Sigmoid colon (tissue), 7 donors: ENCODE data around the gene ATP6V1F. TPM values are rescaled to one million over a fixed set of nuclear protein-coding genes. Genes with fewer than 3 reads are reported as not detected.

ENCODE experiments used
- DNase-seq: peaks from one replicate; pipeline ENCODE4 v3.0.0-alpha.2; 2019
- H3K27ac ChIP-seq, 4 donors: fragments of 200-600 bp; sonication (generic); one replicate each; pipeline ENCODE4 v1.5.1; 2016 to 2019; ENCODE audit warnings: mild to moderate bottlenecking in 1 of 4
- H3K27me3 ChIP-seq, 3 donors: fragments of 200-600 bp; sonication (generic); one replicate each; pipeline ENCODE4 v1.5.1; 2019; ENCODE audit warnings: mild to moderate bottlenecking in 1 of 3
- H3K36me3 ChIP-seq, 4 donors: fragments of 200-600 bp; sonication (generic); one replicate each; pipeline ENCODE4 v1.5.1; 2016 to 2019
- H3K4me1 ChIP-seq, 4 donors: fragments of 200-600 bp; sonication (generic); one replicate each; pipeline ENCODE4 v1.5.1; 2017 to 2019
- H3K4me3 ChIP-seq, 4 donors: fragments of 200-600 bp; sonication (generic); one replicate each; pipeline ENCODE4 v1.5.1; 2017 to 2019; ENCODE audit warnings: mild to moderate bottlenecking in 2 of 4, moderate library complexity in 1 of 4
- H3K9me3 ChIP-seq, 4 donors: fragments of 200-600 bp in 3 of 4; sonication (generic) in 3 of 4; one replicate each; pipeline versions ENCODE4 v1.5.1 to v1.6.1; 2013 to 2019
- EP300 ChIP-seq, 4 donors: sonication (generic); formaldehyde crosslinking; IDR thresholded peaks; one replicate each; pipeline ENCODE4 v1.6.1; 2017; ENCODE audit warnings: antibody characterized with exemption in 4 of 4
- POLR2A ChIP-seq, 2 donors: fragments of 450-650 bp; IDR thresholded peaks; one replicate each; pipeline ENCODE4 v1.6.1; 2016; ENCODE audit warnings: antibody characterized with exemption in 2 of 2, mild to moderate bottlenecking in 2 of 2, moderate library complexity in 2 of 2
- POLR2AphosphoS5 ChIP-seq, 4 donors: sonication (generic); formaldehyde crosslinking; IDR thresholded peaks; one replicate each; pipeline ENCODE4 v1.6.1; 2017; ENCODE audit warnings: antibody characterized with exemption in 4 of 4
- WGBS, 2 donors: extraction: QIAGEN DNeasy Blood & Tissue Kit; methylation state at CpG; one replicate each; pipeline ENCODE4 v1.1.7; 2013; 5-methylcytosine and 5-hydroxymethylcytosine counted together
- intact Hi-C: fragments of 100-400 bp; cut with DNase I; formaldehyde crosslinking; loops from one replicate; pipeline ENCODE4 v1.15.1; 2023
- polyA plus RNA-seq, 3 donors: library from polyadenylated mRNA; stranded (reverse); fragments of 200-250 nt; gene quantifications; one replicate each; pipeline ENCODE4 v1.2.3, GENCODE V29; 2013
- total RNA-seq, 4 donors: library from RNA; depleted of rRNA; stranded (reverse); fragments of >200 nt; gene quantifications; one replicate each; pipeline ENCODE4 v1.1.0, GENCODE V29; 2016
- TF ChIP-seq, protein P1 (sequence below), 4 experiments: fragments of 450-650 bp in 3 of 4; fragments of 200-600 bp in 1 of 4; IDR thresholded peaks; one replicate each; pipeline ENCODE4 v1.5.1; 2016 to 2019; ENCODE audit warnings: antibody characterized with exemption in 4 of 4, mild to moderate bottlenecking in 3 of 4, moderate library complexity in 2 of 4
- donor health status: healthy with polysubstance abuse.
- donor health status: Bipolar disorder and iron deficiency.
- donor health status: healthy.

The ATP6V1F gene
- total and polyA plus RNA-seq, 7 donors, result 96.7 to 214 (median 138) TPM

DNA sequence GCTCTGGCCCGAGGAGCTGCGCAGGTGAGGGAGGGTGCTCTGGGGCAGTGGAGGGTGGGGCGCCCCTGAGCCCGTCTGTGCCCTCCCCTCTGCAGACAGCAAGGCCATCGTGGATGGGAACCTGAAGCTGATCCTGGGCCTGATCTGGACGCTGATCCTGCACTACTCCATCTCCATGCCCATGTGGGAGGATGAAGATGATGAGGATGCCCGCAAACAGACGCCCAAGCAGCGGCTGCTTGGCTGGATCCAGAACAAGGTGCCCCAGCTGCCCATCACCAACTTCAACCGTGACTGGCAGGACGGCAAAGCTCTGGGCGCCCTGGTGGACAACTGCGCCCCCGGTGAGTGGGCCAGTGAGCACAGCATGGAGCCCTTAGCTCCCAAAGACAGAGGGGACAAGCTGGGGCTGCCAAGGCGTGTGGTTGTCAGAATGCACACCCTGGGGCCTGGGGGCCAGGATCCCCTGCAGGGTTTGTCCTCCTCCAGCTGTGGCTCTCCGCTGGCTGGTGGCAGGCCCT lies 27.4 kb upstream of the ATP6V1F start:
- peaks cover 24 to 54% (median 44%) of the 10 kb centered on the region in 4 donors for H3K36me3 ChIP-seq
- TF ChIP-seq, protein P1, sequence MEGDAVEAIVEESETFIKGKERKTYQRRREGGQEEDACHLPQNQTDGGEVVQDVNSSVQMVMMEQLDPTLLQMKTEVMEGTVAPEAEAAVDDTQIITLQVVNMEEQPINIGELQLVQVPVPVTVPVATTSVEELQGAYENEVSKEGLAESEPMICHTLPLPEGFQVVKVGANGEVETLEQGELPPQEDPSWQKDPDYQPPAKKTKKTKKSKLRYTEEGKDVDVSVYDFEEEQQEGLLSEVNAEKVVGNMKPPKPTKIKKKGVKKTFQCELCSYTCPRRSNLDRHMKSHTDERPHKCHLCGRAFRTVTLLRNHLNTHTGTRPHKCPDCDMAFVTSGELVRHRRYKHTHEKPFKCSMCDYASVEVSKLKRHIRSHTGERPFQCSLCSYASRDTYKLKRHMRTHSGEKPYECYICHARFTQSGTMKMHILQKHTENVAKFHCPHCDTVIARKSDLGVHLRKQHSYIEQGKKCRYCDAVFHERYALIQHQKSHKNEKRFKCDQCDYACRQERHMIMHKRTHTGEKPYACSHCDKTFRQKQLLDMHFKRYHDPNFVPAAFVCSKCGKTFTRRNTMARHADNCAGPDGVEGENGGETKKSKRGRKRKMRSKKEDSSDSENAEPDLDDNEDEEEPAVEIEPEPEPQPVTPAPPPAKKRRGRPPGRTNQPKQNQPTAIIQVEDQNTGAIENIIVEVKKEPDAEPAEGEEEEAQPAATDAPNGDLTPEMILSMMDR (IDR thresholded peaks at IDR 0.05), result no peak
- TF ChIP-seq EP300 (IDR thresholded peaks at IDR 0.05) (no peak), POLR2A (IDR thresholded peaks at IDR 0.05) (no peak), POLR2AphosphoS5 (IDR thresholded peaks at IDR 0.05) (no peak)
- WGBS, 2 donors, result 85 to 86% methylated on average over 16 of the region's 16 CpGs
- DNase-seq, result peak; percentile 64
- peaks cover under 1 to 81% (median 69%) of the 10 kb centered on the region in 4 donors for H3K4me1 ChIP-seq
- H3K27me3 ChIP-seq, result no peaks in the 10 kb centered on the region
- H3K27ac ChIP-seq, result peak overlapping the region; percentile 95 to 99 (median 98)
- H3K9me3 ChIP-seq, result no peaks in the 10 kb centered on the region
- H3K4me3 ChIP-seq, result no peak overlapping the region
- intact Hi-C loops, result no loop called here

- no peaks in the 10 kb centered on the region for H3K9me3 ChIP-seq
- H3K27me3 ChIP-seq, result no peaks in the 10 kb centered on the region
- H3K4me3 ChIP-seq, result no peak overlapping the region
- TF ChIP-seq POLR2A (IDR thresholded peaks at IDR 0.05), result no peak
- peak in 3 of 4 donors; percentile 32 to 59 (median 43) for TF ChIP-seq POLR2AphosphoS5 (IDR thresholded peaks at IDR 0.05)
- peak in 1 of 4 donors; percentile 58 for TF ChIP-seq EP300 (IDR thresholded peaks at IDR 0.05)
- peak; percentile 87 for DNase-seq
- H3K27ac ChIP-seq, result peak overlapping the region; percentile 95 to 99 (median 98)
- WGBS, 2 donors, result 80 to 81% methylated on average over 14 of the region's 14 CpGs
- intact Hi-C loops, result no loop called here
- H3K4me1 ChIP-seq, result peaks cover 0 to 85% (median 68%) of the 10 kb centered on the region in 4 donors
- H3K36me3 ChIP-seq, result peaks cover 28 to 61% (median 52%) of the 10 kb centered on the region in 4 donors
These were observed 26.6 kb upstream of the ATP6V1F start for GRCh38 chr7:128835790-128836641.

DNA sequence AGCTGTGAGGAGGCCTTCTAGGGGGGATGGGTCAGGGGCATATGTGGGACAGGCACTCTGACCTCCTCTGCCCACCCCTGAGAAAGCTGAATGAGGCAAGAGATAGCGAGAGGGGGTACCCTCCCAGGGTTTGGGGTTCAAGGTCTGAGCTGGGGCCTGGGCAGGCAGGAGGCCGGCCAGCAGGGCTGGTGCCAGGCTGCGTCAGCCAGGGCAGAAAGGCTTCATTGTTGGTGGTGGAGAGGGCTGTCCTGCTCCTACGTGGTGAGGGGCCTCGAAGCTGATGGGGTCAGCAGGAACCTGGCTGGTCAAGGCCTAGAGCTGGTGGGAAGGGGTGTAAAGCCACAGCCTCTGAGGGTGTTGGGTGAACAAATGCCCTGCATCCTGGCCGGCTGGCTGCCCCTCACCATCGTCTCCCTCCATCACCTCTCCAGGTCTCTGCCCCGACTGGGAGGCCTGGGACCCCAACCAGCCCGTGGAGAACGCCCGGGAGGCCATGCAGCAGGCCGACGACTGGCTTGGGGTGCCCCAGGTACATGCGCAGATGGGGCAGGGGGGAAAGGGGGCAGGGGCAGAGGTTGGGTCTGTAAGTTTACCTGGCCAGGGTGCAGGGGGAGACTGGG lies 25.8 kb upstream of the ATP6V1F start:
- Histone ChIP-seq H3K27me3 (no peaks in the 10 kb centered on the region), H3K4me3 (no peak overlapping the region), H3K36me3 (peaks cover 33 to 69% (median 60%) of the 10 kb centered on the region in 4 donors), H3K27ac (peak overlapping the region; percentile 95 to 99 (median 98)), H3K4me1 (peaks cover 0 to 93% (median 67%) of the 10 kb centered on the region in 4 donors), H3K9me3 (no peaks in the 10 kb centered on the region)
- WGBS, 2 donors, result 92 to 93% methylated on average over 14 of the region's 14 CpGs
- no peak for DNase-seq
- intact Hi-C loops, result no loop called here
- no peak for TF ChIP-seq EP300 (IDR thresholded peaks at IDR 0.05)

- 94 to 96% methylated on average over 16 of the region's 16 CpGs for WGBS, 2 donors
- Histone ChIP-seq H3K27ac (peak overlapping the region; percentile 95 to 99 (median 98)), H3K4me3 (no peak overlapping the region), H3K4me1 (peaks cover 0 to 89% (median 64%) of the 10 kb centered on the region in 4 donors), H3K36me3 (peaks cover 33 to 76% (median 67%) of the 10 kb centered on the region in 4 donors), H3K9me3 (no peaks in the 10 kb centered on the region), H3K27me3 (no peaks in the 10 kb centered on the region)
- no peak for DNase-seq
- intact Hi-C loops, result no loop called here
- TF ChIP-seq, protein P1 (IDR thresholded peaks at IDR 0.05), result no peak
- TF ChIP-seq POLR2A (IDR thresholded peaks at IDR 0.05) (no peak), EP300 (IDR thresholded peaks at IDR 0.05) (no peak), POLR2AphosphoS5 (IDR thresholded peaks at IDR 0.05) (no peak)
These were observed 25.1 kb upstream of the ATP6V1F start for GRCh38 chr7:128837521-128837921.

GRCh38 chr7:128838109-128838779 lies 24.4 kb upstream of the ATP6V1F start:
- TF ChIP-seq EP300 (IDR thresholded peaks at IDR 0.05), result no peak
- peak in 1 of 4 donors; percentile 21 for TF ChIP-seq POLR2AphosphoS5 (IDR thresholded peaks at IDR 0.05)
- Histone ChIP-seq H3K27me3 (no peaks in the 10 kb centered on the region), H3K4me3 (no peak overlapping the region), H3K27ac (peak overlapping the region; percentile 95 to 99 (median 98)), H3K4me1 (peaks cover 0 to 82% (median 57%) of the 10 kb centered on the region in 4 donors), H3K9me3 (no peaks in the 10 kb centered on the region), H3K36me3 (peaks cover 35 to 83% (median 73%) of the 10 kb centered on the region in 4 donors)
- no peak for DNase-seq
- WGBS, 2 donors, result 92 to 93% methylated on average over 22 of the region's 22 CpGs
- intact Hi-C loops, result no loop called here
